Lower leg skin (tissue), 3 donors: ENCODE data around the gene C19orf47.

ENCODE experiments used
- CTCF ChIP-seq, 3 donors: fragments of 450-650 bp; IDR thresholded peaks; one replicate each; pipeline ENCODE4 v1.5.1; 2016; ENCODE audit warnings: antibody characterized with exemption in 3 of 3, mild to moderate bottlenecking in 3 of 3, moderate library complexity in 2 of 3
- POLR2A ChIP-seq, 2 donors: fragments of 450-650 bp; IDR thresholded peaks; one replicate each; pipeline ENCODE4 v1.6.1; 2016 to 2017; ENCODE audit warnings: antibody characterized with exemption in 2 of 2, mild to moderate bottlenecking in 1 of 2, moderate library complexity in 1 of 2

DNA sequence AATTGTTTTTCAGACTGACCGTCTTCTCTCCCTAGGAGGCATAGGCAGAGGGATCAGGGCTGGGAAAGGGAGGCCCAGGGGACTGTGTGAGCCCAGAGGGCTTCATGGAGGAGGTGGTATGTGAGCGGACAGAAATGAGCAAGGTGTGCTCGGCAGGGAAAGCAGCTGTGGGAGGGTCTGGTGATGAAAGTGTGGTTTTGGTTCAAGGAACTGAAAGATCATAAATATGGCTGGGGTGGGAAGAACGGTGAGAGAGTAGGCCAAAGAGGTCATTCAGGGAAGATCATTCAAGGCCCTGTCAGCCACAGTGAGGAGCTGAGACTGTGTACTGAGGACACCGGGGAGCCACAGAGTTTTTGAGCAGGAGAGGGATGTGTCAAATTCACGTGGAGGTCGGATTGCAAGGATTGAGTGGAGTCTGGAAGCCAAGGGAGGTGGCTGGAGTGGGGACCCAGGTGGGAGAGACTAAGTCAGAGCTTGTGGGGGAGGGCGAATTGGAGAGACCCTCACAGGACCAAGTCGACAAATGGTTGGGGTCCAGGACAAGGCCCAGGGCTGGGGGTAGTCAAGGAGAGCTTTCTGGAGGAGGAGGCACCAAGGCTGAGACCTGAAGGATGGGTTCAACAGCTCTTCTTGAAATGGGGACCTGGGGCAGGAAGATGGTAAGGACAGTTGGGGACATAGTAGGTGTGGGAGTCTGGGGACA lies 7.9 kb upstream of the C19orf47 start:
- TF ChIP-seq CTCF (IDR thresholded peaks at IDR 0.05) (no peak), POLR2A (IDR thresholded peaks at IDR 0.05) (no peak)
